Fibroblast of the aortic adventitia (primary cell): Measurements from ENCODE around the gene NUF2. TPM values are rescaled to one million over a fixed set of nuclear protein-coding genes. Genes with fewer than 3 reads are reported as not detected.

Experiments
- DNase-seq: peaks from one replicate; pipeline ENCODE4 v3.0.0-alpha.2; 2010; ENCODE audit warnings: low read depth
- H3K4me3 ChIP-seq: 2 replicates; pipeline ENCODE4 v1.5.1; 2011; ENCODE audit warnings: low read depth, mild to moderate bottlenecking, control low read depth, low read length, moderate library complexity
- CTCF ChIP-seq: IDR thresholded peaks from 2 replicates; pipeline ENCODE4 v1.5.1; 2011; ENCODE audit warnings: mild to moderate bottlenecking, low read length, control low read depth, inconsistent platforms; ENCODE audit not compliant: insufficient read depth
- total RNA-seq: library from RNA; depleted of rRNA; stranded (reverse); fragments of >200 nt; gene quantifications from 2 replicates; pipeline ENCODE4 v1.2.3, GENCODE V29; 2012; ENCODE audit warnings: low replicate concordance

NUF2 gene
- total RNA-seq, 1 donor, result 25.8 TPM

GRCh38 chr1:163295949-163296348 is 25.8 kb upstream of the NUF2 start:
- H3K4me3 ChIP-seq, result no peak overlapping the region
- DNase-seq, result no peak
- TF ChIP-seq CTCF, result no peak

GRCh38 chr1:163296504-163297263 is 25.1 kb upstream of the NUF2 start:
- no peak for TF ChIP-seq CTCF
- no peak overlapping the region for H3K4me3 ChIP-seq
- DNase-seq, result no peak

DNA sequence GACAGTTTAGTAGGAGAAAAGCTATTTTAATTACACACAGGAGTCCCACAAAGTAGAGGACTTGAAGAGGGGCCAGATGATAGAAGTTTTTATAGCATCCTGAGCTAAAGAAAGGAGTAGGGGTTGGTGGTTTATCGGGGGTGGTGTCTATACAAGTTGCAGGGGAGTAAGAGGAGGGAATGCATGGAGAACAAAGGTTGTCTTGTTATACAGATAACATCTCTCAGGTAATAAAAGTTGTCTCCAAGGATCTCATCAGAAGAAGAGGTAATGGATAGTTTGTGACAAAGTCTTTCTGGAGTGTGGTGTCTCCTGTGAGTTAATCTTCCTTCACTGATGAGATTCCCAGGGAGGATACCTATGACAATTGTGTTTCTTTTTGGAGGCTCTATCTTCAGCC is 23.4 kb upstream of the NUF2 start:
- no peak overlapping the region for H3K4me3 ChIP-seq

DNA sequence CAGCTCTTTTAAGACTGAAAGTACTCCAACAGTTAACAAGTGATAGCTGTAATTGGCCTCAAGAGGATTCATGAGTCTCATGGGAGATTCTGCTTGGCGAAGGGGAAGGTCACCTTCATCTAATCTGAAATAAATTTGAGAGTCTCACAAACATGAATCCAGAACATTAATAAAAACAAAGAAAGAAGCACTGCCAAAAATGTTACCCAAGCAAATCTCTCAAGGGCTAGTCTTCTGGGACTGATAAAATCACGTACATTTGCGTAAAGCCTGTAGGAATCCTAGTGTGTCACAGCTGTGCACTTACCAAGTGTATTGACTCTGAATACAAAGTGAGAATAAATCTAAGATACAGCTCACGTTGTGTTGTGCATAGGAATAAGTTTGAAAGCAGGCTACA is 21.2 kb upstream of the NUF2 start:
- H3K4me3 ChIP-seq, result no peak overlapping the region
- no peak for DNase-seq
- TF ChIP-seq CTCF, result no peak

More for the DNA sequence above, 23.4 kb upstream of the NUF2 start:
- no peak for TF ChIP-seq CTCF
- DNase-seq, result no peak

DNA sequence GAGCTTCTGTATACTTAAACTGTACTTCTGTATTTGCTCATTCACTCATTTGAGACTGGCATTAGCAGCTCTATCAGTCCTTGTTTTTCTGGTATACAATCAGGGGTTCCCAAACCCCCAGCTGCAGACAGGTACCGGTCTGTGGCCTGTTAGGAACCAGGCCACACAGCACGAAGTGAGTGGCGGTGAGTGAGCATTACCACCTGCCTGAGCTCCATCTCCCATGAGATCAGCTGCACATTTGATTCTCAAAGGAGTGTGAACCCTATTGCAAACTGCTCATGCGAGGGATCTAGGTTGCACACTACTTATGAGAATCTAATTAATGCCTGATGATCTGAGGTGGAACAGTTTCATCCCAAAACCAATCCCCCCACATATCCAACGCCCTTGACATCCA is 18.2 kb upstream of the NUF2 start:
- H3K4me3 ChIP-seq, result no peak overlapping the region
- no peak for DNase-seq
- TF ChIP-seq CTCF, result no peak

- no peak for TF ChIP-seq CTCF
- no peak for DNase-seq
- no peak overlapping the region for H3K4me3 ChIP-seq
Observed at GRCh38 chr1:163305441-163305840, 16.3 kb upstream of the NUF2 start.
